ENCODE results near the gene LDLRAD4. TPM values are rescaled to one million over a fixed set of nuclear protein-coding genes. Genes with fewer than 3 reads are reported as not detected.

LDLRAD4 gene
- polyA plus RNA-seq, 1 donor, result 9.1 TPM

DNA sequence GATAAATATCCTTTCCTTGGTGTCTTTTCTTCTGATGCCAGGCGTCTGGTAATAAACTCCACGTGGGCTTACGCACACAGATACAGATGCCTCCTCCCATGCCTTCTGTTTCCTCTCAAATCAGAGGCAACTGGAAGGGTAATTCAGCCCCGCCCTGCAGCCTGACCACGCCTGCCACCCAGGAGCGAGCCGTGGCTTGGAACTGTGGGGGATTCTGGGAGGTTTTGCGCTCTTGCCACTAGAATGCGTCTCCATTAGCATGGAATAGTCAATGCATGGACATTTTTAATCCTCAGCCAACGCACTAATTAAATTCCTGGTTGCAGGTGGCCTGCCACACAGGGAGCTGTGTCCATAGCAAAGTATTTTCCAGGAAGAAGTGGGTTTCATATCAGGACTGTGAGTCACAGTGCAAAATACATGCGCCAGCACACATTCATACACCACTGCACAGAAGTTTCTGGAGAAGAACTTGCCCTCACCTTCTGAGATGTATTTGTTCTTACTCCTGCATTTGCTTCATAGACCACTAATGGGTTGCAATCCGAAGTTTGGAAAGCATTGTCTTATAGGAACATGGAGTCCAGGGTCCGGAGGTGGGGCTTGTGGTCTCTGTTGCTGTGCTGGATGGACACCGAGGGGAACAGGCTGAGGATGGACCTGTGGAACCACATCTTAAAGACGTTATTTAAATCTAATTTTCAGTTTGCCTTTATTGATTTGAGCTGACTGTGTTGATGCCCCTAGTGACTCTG, 151.4 kb downstream of the LDLRAD4 start:
- WGBS (ENCODE audit: insufficient coverage, low lambda C conversion rate), result no CpG with 5 or more reads among the region's 15 CpGs
- DNase-seq, result peak; percentile 61 to 79
- H3K27ac ChIP-seq (ENCODE audit: low read length), result peak overlapping the region; percentile 41

DNA sequence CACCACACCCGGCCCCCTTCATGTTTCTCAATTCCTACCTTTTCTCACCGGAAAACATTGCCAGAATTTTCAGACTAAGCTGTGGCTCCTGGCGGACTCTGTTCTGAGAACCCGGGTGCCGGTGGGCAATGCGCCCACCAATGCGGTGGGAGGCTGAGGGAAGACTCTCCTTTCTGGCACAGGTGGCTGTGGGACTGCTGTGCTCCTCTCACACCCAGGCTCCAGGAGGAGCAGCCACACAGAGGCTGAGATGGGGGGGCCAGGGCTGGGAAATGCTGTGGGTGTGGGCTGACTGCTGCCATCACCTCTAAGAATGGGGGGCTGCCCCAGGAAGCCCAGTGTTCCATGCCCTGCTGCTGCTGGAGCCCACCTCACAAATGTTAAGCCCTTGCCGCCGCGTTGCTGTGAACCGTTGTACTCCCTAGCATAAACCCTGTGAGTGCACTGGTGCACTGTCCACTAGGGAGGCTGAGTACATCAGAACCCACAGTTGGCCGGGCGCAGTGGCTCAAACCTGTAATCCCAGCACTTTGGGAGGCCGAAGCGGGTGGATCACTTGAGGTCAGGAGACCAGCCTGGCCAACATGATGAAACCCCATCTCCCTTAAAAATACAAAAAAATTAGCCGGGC, 152.6 kb downstream of the LDLRAD4 start:
- H3K4me3 ChIP-seq (ENCODE audit: low read length), result no peak overlapping the region
- DNase-seq, result no peak
- WGBS (ENCODE audit: insufficient coverage, low lambda C conversion rate), result no CpG with 5 or more reads among the region's 16 CpGs
- H3K27me3 ChIP-seq (ENCODE audit: control insufficient read depth, insufficient read depth, low read length), result no peaks in the 10 kb centered on the region
- H3K27ac ChIP-seq (ENCODE audit: low read length), result no peak overlapping the region
- no peaks in the 10 kb centered on the region for H3K36me3 ChIP-seq (ENCODE audit: control insufficient read depth, insufficient read depth, low read length)
- peaks cover 10% of the 10 kb centered on the region for H3K4me1 ChIP-seq (ENCODE audit: control insufficient read depth, insufficient read depth, low read length)
- H3K9me3 ChIP-seq (ENCODE audit: control insufficient read depth, low read depth, low read length), result no peaks in the 10 kb centered on the region

More for the DNA sequence above, 151.4 kb downstream of the LDLRAD4 start:
- Histone ChIP-seq H3K4me3 (ENCODE audit: low read length) (no peak overlapping the region), H3K9me3 (ENCODE audit: control insufficient read depth, low read depth, low read length) (no peaks in the 10 kb centered on the region), H3K27me3 (ENCODE audit: control insufficient read depth, insufficient read depth, low read length) (no peaks in the 10 kb centered on the region), H3K4me1 (ENCODE audit: control insufficient read depth, insufficient read depth, low read length) (peaks cover 10% of the 10 kb centered on the region), H3K36me3 (ENCODE audit: control insufficient read depth, insufficient read depth, low read length) (no peaks in the 10 kb centered on the region)

DNA sequence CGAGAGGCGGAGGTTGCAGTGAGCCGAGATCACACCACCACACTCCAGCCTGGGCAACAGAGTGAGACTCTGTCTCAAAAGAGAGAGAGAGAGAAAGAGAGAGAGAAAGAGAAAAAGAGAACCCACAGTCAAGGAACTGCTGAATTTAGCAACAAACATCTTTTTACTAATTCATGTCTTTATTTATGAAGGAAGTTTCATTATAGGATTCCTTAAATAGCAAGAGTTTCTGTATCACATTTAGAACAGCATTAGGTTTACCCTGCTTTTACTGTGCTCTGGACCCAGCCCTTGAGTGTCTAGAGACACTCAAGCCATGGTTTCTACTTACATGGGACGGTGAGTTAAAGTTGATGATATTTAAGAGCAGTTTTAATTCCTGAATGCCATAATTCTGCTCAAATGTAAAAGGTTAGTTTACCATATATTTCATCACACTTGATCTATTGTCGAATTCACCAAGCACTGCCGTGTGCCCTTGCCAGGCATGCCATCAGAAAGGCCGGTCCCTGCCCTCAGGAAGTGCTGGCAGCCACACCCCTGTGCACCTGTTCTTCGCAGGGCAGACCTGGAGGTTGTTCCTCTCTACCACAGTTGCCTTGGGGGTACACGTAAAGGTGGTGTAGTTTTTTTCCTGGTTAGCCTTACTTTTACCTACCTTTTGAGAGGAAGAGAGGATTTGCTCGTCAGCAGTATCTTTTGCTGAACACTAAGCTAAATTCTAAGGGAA, 153.3 kb downstream of the LDLRAD4 start:
- WGBS (ENCODE audit: insufficient coverage, low lambda C conversion rate), result no CpG with 5 or more reads among the region's 10 CpGs

DNA sequence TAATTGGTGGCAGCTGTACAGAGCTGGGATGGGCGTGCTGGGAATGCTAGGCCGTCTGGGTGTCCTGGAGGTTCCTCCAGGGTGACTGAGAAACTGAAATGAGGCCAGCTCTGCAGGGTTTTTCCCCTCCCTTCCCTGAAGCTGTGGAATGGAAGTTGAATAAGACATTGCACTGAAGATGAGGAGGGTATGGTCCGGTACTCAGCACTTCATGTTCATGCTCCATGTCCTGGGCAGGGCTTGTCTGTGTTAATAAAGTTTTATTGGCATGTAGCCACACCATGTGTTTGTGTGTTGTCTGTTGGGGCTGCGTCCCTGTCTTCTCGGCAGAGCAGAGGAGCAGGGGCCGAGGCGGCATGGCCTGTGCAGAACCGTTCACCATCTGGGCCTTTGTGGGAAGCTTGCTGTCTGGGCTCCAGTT, 154.0 kb downstream of the LDLRAD4 start:
- no peaks in the 10 kb centered on the region for H3K27me3 ChIP-seq (ENCODE audit: control insufficient read depth, insufficient read depth, low read length)
- no peaks in the 10 kb centered on the region for H3K36me3 ChIP-seq (ENCODE audit: control insufficient read depth, insufficient read depth, low read length)
- no CpG with 5 or more reads among the region's 8 CpGs for WGBS (ENCODE audit: insufficient coverage, low lambda C conversion rate)
- H3K9me3 ChIP-seq (ENCODE audit: control insufficient read depth, low read depth, low read length), result no peaks in the 10 kb centered on the region
- peaks cover 10% of the 10 kb centered on the region for H3K4me1 ChIP-seq (ENCODE audit: control insufficient read depth, insufficient read depth, low read length)
- peak in 1 of 2 donors; percentile 25 for DNase-seq
- no peak overlapping the region for H3K27ac ChIP-seq (ENCODE audit: low read length)
- H3K4me3 ChIP-seq (ENCODE audit: low read length), result no peak overlapping the region

More for the DNA sequence above, 153.3 kb downstream of the LDLRAD4 start:
- H3K36me3 ChIP-seq (ENCODE audit: control insufficient read depth, insufficient read depth, low read length), result no peaks in the 10 kb centered on the region
- H3K9me3 ChIP-seq (ENCODE audit: control insufficient read depth, low read depth, low read length), result no peaks in the 10 kb centered on the region
- H3K4me1 ChIP-seq (ENCODE audit: control insufficient read depth, insufficient read depth, low read length), result peaks cover 10% of the 10 kb centered on the region
- no peak overlapping the region for H3K27ac ChIP-seq (ENCODE audit: low read length)
- H3K4me3 ChIP-seq (ENCODE audit: low read length), result no peak overlapping the region
- no peaks in the 10 kb centered on the region for H3K27me3 ChIP-seq (ENCODE audit: control insufficient read depth, insufficient read depth, low read length)
- DNase-seq, result no peak

DNA sequence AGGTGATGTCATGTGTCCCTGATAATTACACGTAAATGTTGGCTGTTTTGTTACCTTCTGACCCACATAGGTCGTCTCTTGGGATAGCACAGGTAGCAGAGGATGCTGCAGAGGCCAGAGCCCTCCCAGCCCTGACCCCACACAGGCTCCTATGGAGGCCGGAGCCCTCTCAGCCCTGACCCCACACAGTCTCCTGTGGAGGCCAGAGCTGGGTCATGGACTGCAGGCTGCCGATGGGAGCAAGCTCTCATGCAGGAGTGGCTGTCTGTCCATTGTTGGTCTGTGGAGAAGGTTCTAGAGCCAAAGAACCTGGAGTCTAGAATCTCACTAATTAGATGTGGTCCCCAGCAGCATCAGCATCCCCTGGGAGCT, 155.5 kb downstream of the LDLRAD4 start:
- Histone ChIP-seq H3K36me3 (ENCODE audit: control insufficient read depth, insufficient read depth, low read length) (no peaks in the 10 kb centered on the region), H3K9me3 (ENCODE audit: control insufficient read depth, low read depth, low read length) (no peaks in the 10 kb centered on the region), H3K4me3 (ENCODE audit: low read length) (no peak overlapping the region), H3K27ac (ENCODE audit: low read length) (no peak overlapping the region), H3K4me1 (ENCODE audit: control insufficient read depth, insufficient read depth, low read length) (peaks cover 9% of the 10 kb centered on the region), H3K27me3 (ENCODE audit: control insufficient read depth, insufficient read depth, low read length) (no peaks in the 10 kb centered on the region)
- no CpG with 5 or more reads among the region's 4 CpGs for WGBS (ENCODE audit: insufficient coverage, low lambda C conversion rate)
- no peak for DNase-seq

DNA sequence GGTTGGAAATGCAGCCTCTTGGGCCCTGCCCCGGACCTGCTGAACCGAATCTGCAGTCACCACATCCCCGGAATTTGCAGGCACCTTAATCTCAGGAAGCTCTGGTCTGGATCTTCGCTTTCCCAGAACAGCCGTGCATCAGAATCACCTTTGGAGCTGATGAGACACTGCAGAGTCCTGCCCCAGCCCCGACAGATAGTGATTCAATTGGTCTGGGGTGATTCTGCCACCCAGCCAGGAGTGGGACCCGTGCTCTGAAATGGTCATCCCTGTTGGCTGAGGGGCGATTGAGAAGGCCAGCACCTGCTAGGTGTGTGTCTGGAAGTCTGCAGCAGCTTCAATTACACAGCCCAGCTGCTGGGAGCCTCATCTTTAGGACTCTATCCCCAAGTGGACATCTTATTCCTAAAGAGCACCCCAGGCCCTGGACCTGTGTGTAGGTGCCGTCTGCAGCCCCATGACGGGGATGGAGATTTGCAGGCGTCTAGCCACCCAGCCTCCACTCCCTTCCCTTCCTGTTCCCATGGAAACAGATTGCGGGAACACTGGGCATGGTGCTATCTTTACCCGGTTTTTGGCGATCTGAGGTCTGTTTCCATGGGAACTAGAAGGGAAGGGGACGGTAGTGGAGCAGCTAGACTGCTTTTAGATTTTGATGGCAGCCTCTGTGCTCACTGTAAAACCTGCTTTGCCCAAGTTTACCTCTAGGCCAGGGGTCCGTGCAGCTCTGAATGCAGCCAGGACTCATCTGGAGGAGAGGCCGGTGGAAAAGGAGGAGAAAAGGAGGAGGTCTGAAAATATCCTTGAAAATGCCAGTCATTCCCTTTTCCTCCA, 156.1 kb downstream of the LDLRAD4 start:
- Histone ChIP-seq H3K9me3 (ENCODE audit: control insufficient read depth, low read depth, low read length) (no peaks in the 10 kb centered on the region), H3K36me3 (ENCODE audit: control insufficient read depth, insufficient read depth, low read length) (no peaks in the 10 kb centered on the region), H3K4me1 (ENCODE audit: control insufficient read depth, insufficient read depth, low read length) (peaks cover 5% of the 10 kb centered on the region), H3K4me3 (ENCODE audit: low read length) (no peak overlapping the region), H3K27me3 (ENCODE audit: control insufficient read depth, insufficient read depth, low read length) (no peaks in the 10 kb centered on the region), H3K27ac (ENCODE audit: low read length) (no peak overlapping the region)
- no CpG with 5 or more reads among the region's 17 CpGs for WGBS (ENCODE audit: insufficient coverage, low lambda C conversion rate)
- DNase-seq, result no peak

DNA sequence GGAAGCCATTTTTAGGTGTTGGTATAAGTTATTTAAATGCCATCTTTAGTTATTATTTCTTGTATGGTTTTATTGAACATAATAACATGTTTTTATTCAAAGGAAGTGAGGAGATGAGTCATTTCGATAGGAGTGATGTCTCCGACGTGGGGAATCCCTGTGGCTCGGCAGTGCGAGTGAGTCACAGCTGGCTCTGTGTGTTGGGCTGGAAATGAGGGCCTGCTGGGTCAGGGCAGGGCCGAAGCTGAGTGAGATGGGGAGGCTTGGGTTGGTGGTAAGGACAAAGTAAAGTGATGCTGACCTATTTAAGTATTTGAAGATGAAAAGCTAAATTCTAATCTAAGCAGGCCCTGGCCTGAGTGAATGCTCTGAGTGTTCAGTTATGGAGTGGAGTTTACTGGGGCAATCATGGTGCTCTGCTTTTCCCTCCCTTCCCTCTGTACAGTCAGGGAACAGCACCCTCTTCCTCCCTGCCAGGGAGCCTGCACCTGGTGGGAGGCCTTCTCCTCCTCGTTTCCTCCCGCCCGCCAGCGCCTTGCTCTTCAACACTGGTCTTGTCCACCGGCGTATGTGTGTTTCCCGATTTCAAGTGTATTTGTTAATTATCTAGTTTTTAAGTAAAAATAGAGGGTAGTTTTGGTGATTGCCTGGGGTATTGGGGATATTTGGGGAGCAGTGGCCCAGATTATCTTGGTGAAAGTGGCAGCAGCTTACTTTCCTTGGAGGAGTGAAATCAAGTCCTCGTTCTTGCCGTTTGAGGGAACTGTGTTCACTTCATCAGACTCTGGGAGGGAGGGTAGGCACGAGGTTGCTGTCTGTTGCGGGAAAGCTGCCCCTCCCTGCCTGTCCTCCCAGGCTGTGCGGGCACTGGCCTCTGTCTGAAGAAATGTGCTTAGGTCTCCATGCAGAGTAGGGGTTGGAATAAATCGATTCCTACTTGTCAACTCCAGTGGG, 157.0 kb downstream of the LDLRAD4 start:
- DNase-seq, result no peak
- Histone ChIP-seq H3K36me3 (ENCODE audit: control insufficient read depth, insufficient read depth, low read length) (no peaks in the 10 kb centered on the region), H3K4me1 (ENCODE audit: control insufficient read depth, insufficient read depth, low read length) (no peaks in the 10 kb centered on the region), H3K9me3 (ENCODE audit: control insufficient read depth, low read depth, low read length) (no peaks in the 10 kb centered on the region), H3K27me3 (ENCODE audit: control insufficient read depth, insufficient read depth, low read length) (no peaks in the 10 kb centered on the region), H3K4me3 (ENCODE audit: low read length) (no peak overlapping the region), H3K27ac (ENCODE audit: low read length) (no peak overlapping the region)
- WGBS (ENCODE audit: insufficient coverage, low lambda C conversion rate), result 80% methylated on average over 1 of the region's 19 CpGs

DNA sequence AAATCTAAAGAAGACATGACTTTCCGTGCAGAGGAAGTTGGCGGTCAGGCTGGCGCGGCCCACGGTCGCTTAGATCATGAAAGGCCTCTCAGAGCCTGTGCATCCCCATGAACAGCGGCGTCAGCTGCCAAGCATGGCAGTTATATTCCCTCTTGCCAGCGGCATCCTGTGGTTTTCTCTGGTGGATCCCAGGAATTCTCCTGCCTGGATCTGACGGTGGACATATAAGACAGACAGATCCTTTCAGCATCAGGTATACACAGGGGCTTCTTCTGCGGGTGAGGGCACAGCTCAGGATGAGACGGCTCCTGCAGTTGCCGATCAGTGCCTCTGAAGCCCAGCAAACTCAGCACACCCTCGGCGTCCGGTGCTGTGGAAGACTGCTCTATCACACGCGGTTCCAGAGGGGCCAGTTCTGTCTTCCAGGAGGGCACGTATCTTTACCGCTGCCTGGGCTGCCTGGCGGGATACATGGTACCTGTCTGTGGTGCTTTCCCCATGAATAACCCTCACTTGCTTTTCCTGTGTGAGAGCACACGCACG, 157.8 kb downstream of the LDLRAD4 start:
- no peaks in the 10 kb centered on the region for H3K4me1 ChIP-seq (ENCODE audit: control insufficient read depth, insufficient read depth, low read length)
- no peaks in the 10 kb centered on the region for H3K9me3 ChIP-seq (ENCODE audit: control insufficient read depth, low read depth, low read length)
- no peaks in the 10 kb centered on the region for H3K36me3 ChIP-seq (ENCODE audit: control insufficient read depth, insufficient read depth, low read length)
- H3K27me3 ChIP-seq (ENCODE audit: control insufficient read depth, insufficient read depth, low read length), result no peaks in the 10 kb centered on the region
- no CpG with 5 or more reads among the region's 23 CpGs for WGBS (ENCODE audit: insufficient coverage, low lambda C conversion rate)
- no peak for DNase-seq
- no peak overlapping the region for H3K27ac ChIP-seq (ENCODE audit: low read length)
- no peak overlapping the region for H3K4me3 ChIP-seq (ENCODE audit: low read length)

DNA sequence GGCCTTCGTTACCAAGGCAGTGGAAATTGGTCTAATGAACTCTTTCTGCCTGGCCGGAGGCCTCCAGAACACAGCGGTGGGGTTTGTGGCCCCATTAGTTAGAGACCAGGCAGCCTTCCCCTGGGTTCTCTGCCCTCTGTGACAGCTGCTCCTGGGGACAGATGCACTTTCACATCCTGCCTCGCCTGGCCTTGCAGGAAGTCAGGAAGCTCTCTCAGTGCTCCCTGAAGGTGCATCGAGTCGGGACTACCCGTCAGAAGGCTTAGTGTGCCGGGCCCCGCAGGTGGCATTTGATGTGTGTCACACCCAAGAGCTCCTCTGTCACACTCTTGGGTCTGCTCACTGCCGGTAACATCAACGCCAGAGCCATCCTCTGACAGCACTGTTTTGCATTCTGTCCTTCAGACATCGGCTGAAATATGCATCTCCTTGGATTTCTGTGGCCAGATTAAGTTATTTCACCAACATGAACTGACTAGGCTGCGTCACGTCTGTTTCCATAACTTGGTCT, 158.3 kb downstream of the LDLRAD4 start:
- H3K27me3 ChIP-seq (ENCODE audit: control insufficient read depth, insufficient read depth, low read length), result no peaks in the 10 kb centered on the region
- DNase-seq, result no peak
- no peaks in the 10 kb centered on the region for H3K9me3 ChIP-seq (ENCODE audit: control insufficient read depth, low read depth, low read length)
- no peaks in the 10 kb centered on the region for H3K36me3 ChIP-seq (ENCODE audit: control insufficient read depth, insufficient read depth, low read length)
- no peak overlapping the region for H3K27ac ChIP-seq (ENCODE audit: low read length)
- no CpG with 5 or more reads among the region's 14 CpGs for WGBS (ENCODE audit: insufficient coverage, low lambda C conversion rate)
- no peak overlapping the region for H3K4me3 ChIP-seq (ENCODE audit: low read length)
- no peaks in the 10 kb centered on the region for H3K4me1 ChIP-seq (ENCODE audit: control insufficient read depth, insufficient read depth, low read length)

All from large intestine (tissue), 3 donors.